GM23248 (cell line): Measurements from ENCODE around the gene BCL11B. TPM values are rescaled to one million over a fixed set of nuclear protein-coding genes. Genes with fewer than 3 reads are reported as not detected.

Experiments
- DNase-seq: peaks from one replicate; pipeline ENCODE4 v3.0.0-alpha.2; 2015
- H2AFZ ChIP-seq: fragments of 200-600 bp; sonication (generic); 2 replicates; pipeline ENCODE4 v1.6.1; 2016; ENCODE audit warnings: antibody characterized with exemption
- H3F3A ChIP-seq: fragments of 200-600 bp; sonication (generic); 2 replicates; pipeline ENCODE4 v1.6.1; 2016; ENCODE audit warnings: mild to moderate bottlenecking, antibody characterized with exemption, mixed run types; ENCODE audit not compliant: insufficient read depth
- H3K27ac ChIP-seq: fragments of 200-600 bp; sonication (generic); 2 replicates; pipeline ENCODE4 v1.5.1; 2016; ENCODE audit warnings: mild to moderate bottlenecking
- H3K27me3 ChIP-seq: fragments of 200-600 bp; sonication (generic); replicated peaks from 2 replicates; pipeline ENCODE4 v1.6.1; 2016; ENCODE audit warnings: mild to moderate bottlenecking; ENCODE audit not compliant: insufficient read depth
- H3K36me3 ChIP-seq: fragments of 200-600 bp; sonication (generic); 2 replicates; pipeline ENCODE4 v1.6.1; 2016; ENCODE audit warnings: low read depth, mild to moderate bottlenecking
- H3K4me1 ChIP-seq: fragments of 200-600 bp; sonication (generic); 2 replicates; pipeline ENCODE4 v1.6.1; 2016; ENCODE audit warnings: mild to moderate bottlenecking; ENCODE audit not compliant: insufficient read depth
- H3K4me2 ChIP-seq: fragments of 200-600 bp; sonication (generic); one replicate; pipeline ENCODE4 v1.6.1; 2016; ENCODE audit warnings: mild to moderate bottlenecking; ENCODE audit not compliant: unreplicated experiment
- H3K4me3 ChIP-seq: fragments of 200-600 bp; sonication (generic); 2 replicates; pipeline ENCODE4 v1.5.1; 2016; ENCODE audit warnings: mild to moderate bottlenecking
- H3K79me2 ChIP-seq: fragments of 200-600 bp; sonication (generic); 2 replicates; pipeline ENCODE4 v1.6.1; 2016; ENCODE audit warnings: mild to moderate bottlenecking; ENCODE audit not compliant: insufficient read depth
- H3K9ac ChIP-seq: fragments of 200-600 bp; sonication (generic); 2 replicates; pipeline ENCODE4 v1.6.1; 2016; ENCODE audit warnings: mild to moderate bottlenecking
- H3K9me2 ChIP-seq: fragments of 200-600 bp; sonication (generic); 2 replicates; pipeline ENCODE4 v1.6.1; 2016; ENCODE audit warnings: mixed run types, mild to moderate bottlenecking, moderate library complexity; ENCODE audit not compliant: insufficient read depth
- H3K9me3 ChIP-seq: fragments of 200-600 bp; sonication (generic); one replicate; pipeline ENCODE4 v1.6.1; 2017; ENCODE audit warnings: low read depth
- H4K20me1 ChIP-seq: fragments of 200-600 bp; sonication (generic); 2 replicates; pipeline ENCODE4 v1.6.0; 2016; ENCODE audit not compliant: insufficient read depth
- EZH2 ChIP-seq: fragments of 200-600 bp; sonication (generic); IDR thresholded peaks from 2 replicates; pipeline ENCODE4 v1.6.1; 2018; ENCODE audit warnings: antibody characterized with exemption, mild to moderate bottlenecking; ENCODE audit not compliant: insufficient read depth, poor library complexity, severe bottlenecking
- EZH2phosphoT487 ChIP-seq: fragments of 200-600 bp; sonication (generic); IDR thresholded peaks from 2 replicates; pipeline ENCODE4 v1.6.1; 2018; ENCODE audit warnings: antibody characterized with exemption, moderate library complexity, mild to moderate bottlenecking, low read depth; ENCODE audit not compliant: insufficient read depth
- WGBS, 2 experiments: methylation state at CpG; one replicate each; pipeline ENCODE4 v1.1.6; 2015 to 2017; ENCODE audit warnings: low lambda C conversion rate in 2 of 2, low coverage in 1 of 2; ENCODE audit errors: missing lambda C conversion rate in 2 of 2; 5-methylcytosine and 5-hydroxymethylcytosine counted together
- in situ Hi-C: fragments of 300-500 bp; cut with MboI; formaldehyde crosslinking; loops from 2 replicates; pipeline ENCODE4 v1.15.0; 2020
- polyA plus RNA-seq: library from polyadenylated mRNA; unstranded; fragments of >200 nt; fragmentation: Nextera tagmentation; extraction: Ambion mirVana; gene quantifications from 2 replicates; pipeline ENCODE4 v1.2.1, GENCODE V29; 2016
- total RNA-seq: library from RNA; depleted of rRNA; stranded (reverse); fragments of >200 nt; shearing (Covaris generic); gene quantifications from 2 replicates; pipeline ENCODE4 v1.2.3, GENCODE V29; 2014

Gene BCL11B
- total and polyA plus RNA-seq, 2 experiments from 2014 or later = not detected

GRCh38 chr14:99280066-99280731 lies 8.2 kb upstream of the BCL11B start:
- H4K20me1 ChIP-seq = no peaks in the 10 kb centered on the region
- TF ChIP-seq EZH2phosphoT487 (no peak), EZH2 (no peak)
- no peak overlapping the region for H2AFZ ChIP-seq
- H3K4me1 ChIP-seq = no peaks in the 10 kb centered on the region
- H3K9me3 ChIP-seq = no peaks in the 10 kb centered on the region
- 79 to 84% methylated on average over 19 of the region's 19 CpGs for WGBS, 2 experiments
- no peaks in the 10 kb centered on the region for H3K79me2 ChIP-seq
- in situ Hi-C loops = no loop called here
- no peak overlapping the region for H3K27ac ChIP-seq
- H3K27me3 ChIP-seq = peaks cover 19% of the 10 kb centered on the region
- no peak overlapping the region for H3K4me2 ChIP-seq
- H3K36me3 ChIP-seq = no peaks in the 10 kb centered on the region
- no peak overlapping the region for H3K4me3 ChIP-seq
- no peak overlapping the region for H3K9ac ChIP-seq
- no peaks in the 10 kb centered on the region; the same call in 1 of the 2 replicates for H3F3A ChIP-seq
- no peaks in the 10 kb centered on the region for H3K9me2 ChIP-seq
- DNase-seq = no peak

GRCh38 chr14:99278836-99279235 lies 6.8 kb upstream of the BCL11B start:
- Histone ChIP-seq H3K4me1 (no peaks in the 10 kb centered on the region), H3K9ac (no peak overlapping the region), H3K27me3 (peaks cover 27% of the 10 kb centered on the region), H3K9me2 (no peaks in the 10 kb centered on the region), H3K4me2 (no peak overlapping the region), H3K79me2 (no peaks in the 10 kb centered on the region), H2AFZ (no peak overlapping the region), H3F3A (no peaks in the 10 kb centered on the region; the same call in 1 of the 2 replicates), H3K36me3 (no peaks in the 10 kb centered on the region), H4K20me1 (no peaks in the 10 kb centered on the region), H3K9me3 (no peaks in the 10 kb centered on the region), H3K27ac (no peak overlapping the region), H3K4me3 (no peak overlapping the region)
- no peak for DNase-seq
- in situ Hi-C loops = no loop called here
- TF ChIP-seq EZH2 = no peak
- TF ChIP-seq EZH2phosphoT487 = no peak
- WGBS, 2 experiments = 68 to 69% methylated on average over 6 of the region's 6 CpGs

GRCh38 chr14:99277530-99277929 lies 5.5 kb upstream of the BCL11B start:
- no peak overlapping the region for H2AFZ ChIP-seq
- no peak overlapping the region for H3K4me2 ChIP-seq
- no peak overlapping the region for H3K4me3 ChIP-seq
- H3K9ac ChIP-seq = no peak overlapping the region
- DNase-seq = peak; percentile 22
- TF ChIP-seq EZH2phosphoT487 (no peak), EZH2 (no peak)
- H3K4me1 ChIP-seq = 0 out of 2 replicates have a peak, but pooled peaks cover 5% of the 10 kb centered on the region
- peaks cover 40% of the 10 kb centered on the region for H3K27me3 ChIP-seq
- no peaks in the 10 kb centered on the region for H3K9me3 ChIP-seq
- no peaks in the 10 kb centered on the region for H3K9me2 ChIP-seq
- no peaks in the 10 kb centered on the region for H4K20me1 ChIP-seq
- no peaks in the 10 kb centered on the region for H3K36me3 ChIP-seq
- in situ Hi-C loops = no loop called here
- H3K27ac ChIP-seq = no peak overlapping the region
- H3F3A ChIP-seq = no peaks in the 10 kb centered on the region; the same call in 1 of the 2 replicates
- H3K79me2 ChIP-seq = no peaks in the 10 kb centered on the region
- 41 to 53% methylated on average over 2 of the region's 2 CpGs for WGBS, 2 experiments

GRCh38 chr14:99276482-99276881 lies 4.5 kb upstream of the BCL11B start:
- 65 to 76% methylated on average over 2 of the region's 2 CpGs for WGBS, 2 experiments
- no peaks in the 10 kb centered on the region for H3K9me2 ChIP-seq

More at GRCh38 chr14:99276482-99276881, 4.5 kb upstream of the BCL11B start:
- no peak overlapping the region for H3K27ac ChIP-seq
- no peaks in the 10 kb centered on the region for H3K36me3 ChIP-seq
- H3K4me3 ChIP-seq = no peak overlapping the region
- H3K9me3 ChIP-seq = no peaks in the 10 kb centered on the region
- peaks cover 50% of the 10 kb centered on the region for H3K27me3 ChIP-seq
- no peaks in the 10 kb centered on the region; the same call in 1 of the 2 replicates for H3F3A ChIP-seq
- no peak for TF ChIP-seq EZH2phosphoT487
- no peak for TF ChIP-seq EZH2
- no peak overlapping the region for H2AFZ ChIP-seq
- H4K20me1 ChIP-seq = no peaks in the 10 kb centered on the region
- no peak overlapping the region for H3K9ac ChIP-seq
- in situ Hi-C loops = no loop called here
- H3K79me2 ChIP-seq = no peaks in the 10 kb centered on the region
- H3K4me2 ChIP-seq = no peak overlapping the region
- DNase-seq = no peak
- H3K4me1 ChIP-seq = peaks cover 11% of the 10 kb centered on the region; the same call in 1 of the 2 replicates
